GM12873 (cell line): ENCODE measurements around the gene CIPC.

ENCODE experiments used
- TF ChIP-seq, protein P1 (sequence below): IDR thresholded peaks from 2 replicates; pipeline ENCODE4 v1.5.1; 2012; ENCODE audit warnings: low read depth, mild to moderate bottlenecking, moderate library complexity, low read length, control low read depth; ENCODE audit not compliant: insufficient read depth; ENCODE audit errors: missing control alignments

The CIPC gene, protein sequence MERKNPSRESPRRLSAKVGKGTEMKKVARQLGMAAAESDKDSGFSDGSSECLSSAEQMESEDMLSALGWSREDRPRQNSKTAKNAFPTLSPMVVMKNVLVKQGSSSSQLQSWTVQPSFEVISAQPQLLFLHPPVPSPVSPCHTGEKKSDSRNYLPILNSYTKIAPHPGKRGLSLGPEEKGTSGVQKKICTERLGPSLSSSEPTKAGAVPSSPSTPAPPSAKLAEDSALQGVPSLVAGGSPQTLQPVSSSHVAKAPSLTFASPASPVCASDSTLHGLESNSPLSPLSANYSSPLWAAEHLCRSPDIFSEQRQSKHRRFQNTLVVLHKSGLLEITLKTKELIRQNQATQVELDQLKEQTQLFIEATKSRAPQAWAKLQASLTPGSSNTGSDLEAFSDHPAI

DNA sequence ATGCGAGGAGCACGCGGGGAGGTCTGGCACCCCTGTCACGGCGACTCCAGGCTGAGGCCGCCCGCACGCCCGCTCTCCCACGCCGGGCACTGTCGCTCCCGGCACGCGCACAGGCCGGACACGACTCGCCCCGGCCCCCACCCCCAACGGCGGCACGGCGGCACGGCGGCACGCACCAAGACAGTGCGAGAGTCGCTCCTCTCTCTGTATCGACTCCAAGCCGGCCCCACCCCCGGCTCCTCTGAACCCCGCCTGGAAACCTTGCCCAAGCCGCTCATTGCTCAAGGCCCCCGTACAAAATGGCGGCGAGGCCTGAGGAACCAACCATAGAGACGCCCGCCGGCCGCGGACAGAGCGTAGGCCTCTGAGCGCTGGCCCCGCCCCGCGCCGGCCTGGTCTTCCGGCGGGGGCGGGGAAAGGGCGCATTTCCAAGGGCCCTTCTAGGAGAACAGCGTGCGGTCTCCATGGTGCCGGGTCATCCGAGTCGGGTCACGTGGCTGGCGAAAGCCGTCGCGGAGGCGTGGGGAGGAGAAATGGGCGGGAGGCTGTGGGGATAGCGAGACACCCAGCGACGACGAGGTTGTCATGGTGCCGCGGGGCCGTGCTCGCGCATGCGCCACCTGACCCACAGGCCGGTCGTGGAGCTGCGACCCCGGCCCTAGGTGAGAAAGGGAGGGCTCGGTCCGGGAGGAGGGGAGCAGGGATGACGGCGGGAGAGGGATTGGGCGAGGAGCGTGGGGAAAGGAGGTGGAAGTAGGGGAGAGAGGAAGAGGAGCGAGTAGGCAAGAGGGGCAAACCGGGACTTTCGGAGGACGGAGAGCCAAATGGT is at the start of gene CIPC:
CIPC (plus strand) TSS at position 559 of the 829 bp plus-strand sequence. CDS start 7,451 bp downstream, outside the sequence.
- TF ChIP-seq, protein P1, sequence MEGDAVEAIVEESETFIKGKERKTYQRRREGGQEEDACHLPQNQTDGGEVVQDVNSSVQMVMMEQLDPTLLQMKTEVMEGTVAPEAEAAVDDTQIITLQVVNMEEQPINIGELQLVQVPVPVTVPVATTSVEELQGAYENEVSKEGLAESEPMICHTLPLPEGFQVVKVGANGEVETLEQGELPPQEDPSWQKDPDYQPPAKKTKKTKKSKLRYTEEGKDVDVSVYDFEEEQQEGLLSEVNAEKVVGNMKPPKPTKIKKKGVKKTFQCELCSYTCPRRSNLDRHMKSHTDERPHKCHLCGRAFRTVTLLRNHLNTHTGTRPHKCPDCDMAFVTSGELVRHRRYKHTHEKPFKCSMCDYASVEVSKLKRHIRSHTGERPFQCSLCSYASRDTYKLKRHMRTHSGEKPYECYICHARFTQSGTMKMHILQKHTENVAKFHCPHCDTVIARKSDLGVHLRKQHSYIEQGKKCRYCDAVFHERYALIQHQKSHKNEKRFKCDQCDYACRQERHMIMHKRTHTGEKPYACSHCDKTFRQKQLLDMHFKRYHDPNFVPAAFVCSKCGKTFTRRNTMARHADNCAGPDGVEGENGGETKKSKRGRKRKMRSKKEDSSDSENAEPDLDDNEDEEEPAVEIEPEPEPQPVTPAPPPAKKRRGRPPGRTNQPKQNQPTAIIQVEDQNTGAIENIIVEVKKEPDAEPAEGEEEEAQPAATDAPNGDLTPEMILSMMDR: no peak

DNA sequence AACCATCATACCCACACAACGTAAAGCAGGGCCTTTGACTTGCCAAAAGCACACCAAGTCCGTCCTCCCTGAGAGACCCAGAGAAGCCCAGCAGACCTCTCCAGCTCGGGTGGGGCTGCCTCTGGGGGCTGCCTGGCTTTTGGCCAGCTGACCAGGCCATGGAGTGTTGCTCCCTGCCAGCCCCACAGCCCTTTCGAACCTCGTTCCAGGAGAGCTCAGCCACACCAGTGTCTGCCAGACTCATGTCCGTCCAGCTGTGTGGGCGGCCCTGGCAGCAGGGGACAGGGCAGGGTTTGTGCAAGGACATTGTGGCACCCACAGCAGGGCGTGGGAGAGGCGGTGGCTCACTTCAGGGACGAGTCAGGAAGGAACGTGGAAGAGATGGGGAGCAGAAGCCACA is 46.9 kb upstream of the CIPC start:
- TF ChIP-seq, protein P1: no peak

DNA sequence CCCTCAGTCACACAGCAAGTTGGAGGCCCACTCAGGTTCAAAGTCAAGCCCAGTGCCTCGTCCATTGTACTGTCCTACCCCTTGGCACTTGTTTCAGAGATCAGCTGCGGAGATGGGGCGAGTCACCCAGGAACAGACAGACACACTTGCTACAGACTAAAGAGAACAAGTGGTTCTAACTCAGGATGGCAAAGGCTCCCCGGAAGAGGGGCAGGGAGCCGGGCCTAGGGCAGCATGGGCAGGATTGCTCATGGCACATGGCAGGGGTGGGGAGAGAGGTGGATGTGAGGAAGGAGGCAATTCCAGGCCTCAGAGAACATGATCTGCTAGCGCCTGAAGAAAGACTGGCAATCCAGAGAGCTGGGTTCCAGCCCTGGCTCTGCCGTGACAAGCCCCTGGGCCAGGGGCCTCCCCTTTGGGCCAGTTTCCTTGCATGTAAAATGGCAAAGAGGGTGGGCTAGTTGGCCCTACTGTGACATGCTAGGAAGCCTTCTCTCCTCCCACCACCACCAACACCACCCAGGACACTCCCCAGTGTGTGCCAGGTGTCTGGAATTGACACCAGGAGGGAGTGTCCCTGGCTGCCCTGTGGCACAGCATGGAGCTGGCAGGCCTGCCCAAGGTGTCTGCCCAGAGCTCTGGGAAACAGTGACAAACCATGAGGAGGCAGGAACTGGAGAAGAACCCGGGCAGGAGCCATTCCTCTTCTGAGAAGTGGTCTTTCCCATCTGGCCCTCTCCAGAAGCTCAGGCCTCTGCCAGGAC is 45.6 kb upstream of the CIPC start:
- TF ChIP-seq, protein P1: no peak

DNA sequence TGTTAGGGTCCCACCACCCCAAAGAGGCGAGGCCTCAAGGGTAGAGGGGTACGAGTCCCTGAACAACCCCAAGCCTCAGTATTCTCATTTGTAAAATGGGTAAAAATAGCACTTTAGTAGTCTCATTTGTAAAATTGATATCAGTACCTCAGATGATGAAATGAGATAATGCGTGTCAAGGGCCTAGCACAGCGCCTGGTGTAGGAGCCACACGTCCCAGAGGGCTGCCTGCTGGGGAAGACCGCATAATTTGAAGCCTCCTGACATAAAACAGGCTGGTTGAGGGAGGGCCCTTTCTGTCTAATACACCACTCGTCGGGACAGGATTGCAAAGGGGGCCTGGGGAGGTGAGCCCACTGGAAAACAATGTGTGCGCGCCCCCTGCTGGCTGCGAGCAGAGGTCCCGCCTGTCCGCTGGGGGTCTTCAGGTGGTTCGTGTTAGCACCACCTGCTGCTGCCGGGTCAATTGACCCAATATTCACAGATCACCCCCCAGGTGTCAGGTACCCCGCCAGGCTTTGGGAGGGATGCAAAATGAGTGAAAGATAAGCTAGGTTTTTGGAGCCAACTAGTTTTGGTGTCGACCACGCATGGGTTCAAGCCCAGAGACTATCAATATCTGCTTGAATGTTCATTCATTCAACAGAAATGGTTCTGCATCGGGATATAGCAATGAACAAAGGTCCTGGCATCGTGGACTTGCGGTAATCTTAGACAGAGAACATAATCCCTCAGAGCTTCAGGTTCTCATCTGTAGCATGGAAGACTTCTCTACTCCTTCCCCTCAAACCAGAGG is 44.8 kb upstream of the CIPC start:
- TF ChIP-seq, protein P1: peak; percentile 91

DNA sequence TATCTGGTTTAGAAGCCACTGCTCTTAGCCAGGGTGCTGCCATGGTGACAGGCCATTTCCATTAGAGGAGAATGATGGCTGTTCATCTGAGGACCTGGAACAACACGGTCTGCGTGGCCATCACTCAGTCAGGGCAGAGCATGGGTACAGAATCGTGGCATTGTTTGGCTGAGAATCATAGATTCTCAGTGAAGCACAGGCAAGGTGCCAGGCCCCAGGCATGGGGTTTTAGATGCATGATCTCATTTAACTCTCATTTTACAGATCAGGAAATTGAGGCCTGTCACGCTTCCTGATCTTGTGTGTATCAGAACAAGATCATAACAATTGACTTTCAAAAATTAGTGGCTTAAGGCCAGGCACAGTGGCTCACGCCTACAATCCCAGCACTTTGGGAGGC is 42.8 kb upstream of the CIPC start:
- TF ChIP-seq, protein P1: no peak

DNA sequence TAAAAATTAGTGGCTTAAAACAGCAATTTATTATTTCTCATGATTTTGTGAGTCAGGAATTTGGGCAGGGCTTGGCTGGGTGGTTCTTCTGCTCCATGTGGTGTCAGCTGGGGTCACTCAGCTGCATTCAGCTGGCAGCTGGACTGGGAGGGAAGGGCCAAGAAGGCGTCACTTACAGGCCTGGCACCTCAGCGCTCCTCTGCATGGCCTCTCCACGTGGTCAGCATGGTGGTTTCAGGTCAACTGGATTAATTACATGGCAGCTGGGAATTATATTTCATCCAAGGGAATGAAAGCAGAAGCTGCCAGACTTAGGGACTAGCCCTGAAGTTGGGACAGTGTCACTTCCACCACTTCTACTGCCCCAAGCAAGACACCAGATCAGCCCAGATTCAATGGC is 42.1 kb upstream of the CIPC start:
- TF ChIP-seq, protein P1: no peak
